DOHH2 (cell line): ENCODE measurements around the gene DRGX.

Source experiments
- H3F3A ChIP-seq: fragments of 200-600 bp; sonication (generic), shearing (Covaris generic); 2 replicates; pipeline ENCODE4 v1.6.0; 2016; ENCODE audit warnings: antibody characterized with exemption, mild to moderate bottlenecking; ENCODE audit not compliant: control insufficient read depth, insufficient read depth
- H3K27ac ChIP-seq: fragments of 200-600 bp; sonication (generic); 2 replicates; pipeline ENCODE4 v1.5.1; 2014; ENCODE audit warnings: low read depth, mild to moderate bottlenecking, low read length, moderate library complexity
- H3K27me3 ChIP-seq: fragments of 200-600 bp; sonication (generic); 2 replicates; pipeline ENCODE4 v1.6.1; 2014; ENCODE audit warnings: mild to moderate bottlenecking, low read length, mixed read lengths; ENCODE audit not compliant: control insufficient read depth
- H3K36me3 ChIP-seq: fragments of 200-600 bp; sonication (generic); 2 replicates; pipeline ENCODE4 v1.6.1; 2014; ENCODE audit warnings: mild to moderate bottlenecking, low read length, moderate library complexity, mixed read lengths; ENCODE audit not compliant: control insufficient read depth
- H3K4me1 ChIP-seq: fragments of 200-600 bp; sonication (generic); 2 replicates; pipeline ENCODE4 v1.6.1; 2014; ENCODE audit warnings: mild to moderate bottlenecking, low read length, mixed read lengths; ENCODE audit not compliant: control insufficient read depth
- H3K4me2 ChIP-seq: fragments of 200-600 bp; sonication (generic); 2 replicates; pipeline ENCODE4 v1.6.0; 2014; ENCODE audit warnings: mild to moderate bottlenecking, low read length, moderate library complexity
- H3K4me3 ChIP-seq: fragments of 200-600 bp; sonication (generic); 2 replicates; pipeline ENCODE4 v1.5.1; 2014; ENCODE audit warnings: mild to moderate bottlenecking, low read length, mixed read lengths
- H3K79me2 ChIP-seq: fragments of 200-600 bp; sonication (generic); 2 replicates; pipeline ENCODE4 v1.6.1; 2014; ENCODE audit warnings: mild to moderate bottlenecking, low read length, mixed read lengths; ENCODE audit not compliant: control insufficient read depth
- H3K9me2 ChIP-seq: fragments of 200-600 bp; sonication (generic); replicated peaks from 2 replicates; pipeline ENCODE4 v1.6.1; 2014; ENCODE audit warnings: mild to moderate bottlenecking, low read length, mixed read lengths; ENCODE audit not compliant: control insufficient read depth
- H3K9me3 ChIP-seq: fragments of 200-600 bp; sonication (generic); 2 replicates; pipeline ENCODE4 v1.6.1; 2014; ENCODE audit warnings: antibody characterized with exemption, low read length, mixed read lengths; ENCODE audit not compliant: control insufficient read depth, insufficient read depth
- H4K20me1 ChIP-seq: fragments of 200-600 bp; sonication (generic); 2 replicates; pipeline ENCODE4 v1.6.0; 2014; ENCODE audit warnings: low read depth, mild to moderate bottlenecking, antibody characterized with exemption, low read length, moderate library complexity; ENCODE audit not compliant: control insufficient read depth, insufficient read depth
- CTCF ChIP-seq: fragments of 200-600 bp; sonication (generic); IDR thresholded peaks from one replicate; pipeline ENCODE4 v1.5.1; 2014; ENCODE audit warnings: antibody characterized with exemption, mild to moderate bottlenecking, low read depth, low read length; ENCODE audit not compliant: poor library complexity, severe bottlenecking
- EZH2phosphoT487 ChIP-seq: fragments of 200-600 bp; sonication (generic); IDR thresholded peaks from 2 replicates; pipeline ENCODE4 v1.6.1; 2017; ENCODE audit warnings: borderline replicate concordance, mild to moderate bottlenecking, antibody characterized with exemption, low read length, moderate library complexity, mixed read lengths

DRGX gene

GRCh38 chr10:49327036-49327813 lies 68.7 kb downstream of the DRGX start:
- H3K79me2 ChIP-seq: no peaks in the 10 kb centered on the region
- no peak overlapping the region for H3K4me3 ChIP-seq
- TF ChIP-seq CTCF: no peak
- no peak for TF ChIP-seq EZH2phosphoT487
- no peak overlapping the region for H3K27ac ChIP-seq
- H3K9me2 ChIP-seq: no peaks in the 10 kb centered on the region
- no peaks in the 10 kb centered on the region for H3K27me3 ChIP-seq
- no peaks in the 10 kb centered on the region for H3F3A ChIP-seq
- H3K4me1 ChIP-seq: no peaks in the 10 kb centered on the region
- no peak overlapping the region for H3K4me2 ChIP-seq
- H3K36me3 ChIP-seq: no peaks in the 10 kb centered on the region
- no peaks in the 10 kb centered on the region for H4K20me1 ChIP-seq
- no peaks in the 10 kb centered on the region for H3K9me3 ChIP-seq

GRCh38 chr10:49325916-49326783 lies 69.7 kb downstream of the DRGX start:
- no peak overlapping the region for H3K27ac ChIP-seq
- H3K4me3 ChIP-seq: no peak overlapping the region
- H3K4me1 ChIP-seq: no peaks in the 10 kb centered on the region
- no peaks in the 10 kb centered on the region for H4K20me1 ChIP-seq
- TF ChIP-seq EZH2phosphoT487: no peak
- no peak for TF ChIP-seq CTCF
- no peaks in the 10 kb centered on the region for H3F3A ChIP-seq
- no peaks in the 10 kb centered on the region for H3K27me3 ChIP-seq
- no peak overlapping the region for H3K4me2 ChIP-seq
- no peaks in the 10 kb centered on the region for H3K79me2 ChIP-seq
- no peaks in the 10 kb centered on the region for H3K36me3 ChIP-seq
- no peaks in the 10 kb centered on the region for H3K9me2 ChIP-seq
- no peaks in the 10 kb centered on the region for H3K9me3 ChIP-seq

- no peak overlapping the region for H3K4me2 ChIP-seq
- H3K79me2 ChIP-seq: no peaks in the 10 kb centered on the region
- no peak overlapping the region for H3K4me3 ChIP-seq
- no peaks in the 10 kb centered on the region for H3F3A ChIP-seq
- TF ChIP-seq CTCF: no peak
- TF ChIP-seq EZH2phosphoT487: no peak
- H4K20me1 ChIP-seq: no peaks in the 10 kb centered on the region
- no peaks in the 10 kb centered on the region for H3K36me3 ChIP-seq
- no peaks in the 10 kb centered on the region for H3K9me2 ChIP-seq
- no peaks in the 10 kb centered on the region for H3K9me3 ChIP-seq
- no peaks in the 10 kb centered on the region for H3K4me1 ChIP-seq
- H3K27me3 ChIP-seq: no peaks in the 10 kb centered on the region
- H3K27ac ChIP-seq: no peak overlapping the region
These were observed 70.6 kb downstream of the DRGX start for GRCh38 chr10:49325131-49325915.
